ENCODE data around the gene APCDD1.
"Not testable (repeated sequence)": the region's sequence is repeated elsewhere in the genome, so short reads cannot be mapped to it uniquely, and the experiment has no call there.

APCDD1 gene

GRCh38 chr18:10533111-10533510 is 78.7 kb downstream of the APCDD1 start:
- Mint-ChIP-seq H3K27ac (no peak overlapping the region), H3K4me1 (ENCODE audit: low read depth) (peaks cover 36% of the 10 kb centered on the region), H3K9me3 (ENCODE audit: low read depth) (no peaks in the 10 kb centered on the region), H3K36me3 (peaks cover 10% of the 10 kb centered on the region), H3K4me3 (no peak overlapping the region), H3K27me3 (no peaks in the 10 kb centered on the region)

GRCh38 chr18:10536280-10536679 is 81.8 kb downstream of the APCDD1 start:
- Mint-ChIP-seq H3K4me1 (ENCODE audit: low read depth) (peaks cover 11% of the 10 kb centered on the region), H3K4me3 (no peak overlapping the region), H3K27ac (no peak overlapping the region), H3K36me3 (peaks cover 16% of the 10 kb centered on the region), H3K27me3 (no peaks in the 10 kb centered on the region), H3K9me3 (ENCODE audit: low read depth) (no peaks in the 10 kb centered on the region)

GRCh38 chr18:10537765-10538164 is 83.3 kb downstream of the APCDD1 start:
- Mint-ChIP-seq H3K4me3 (no peak overlapping the region), H3K36me3 (peaks cover 16% of the 10 kb centered on the region), H3K27ac (peak overlapping the region; percentile 12)

GRCh38 chr18:10539124-10539523 is 84.7 kb downstream of the APCDD1 start:
- H3K4me1 Mint-ChIP-seq (ENCODE audit: low read depth); H3K9me3 Mint-ChIP-seq (ENCODE audit: low read depth); H3K27ac Mint-ChIP-seq; H3K27me3 Mint-ChIP-seq; H3K4me3 Mint-ChIP-seq: not testable (repeated sequence)
- H3K36me3 Mint-ChIP-seq: peaks cover 18% of the 10 kb centered on the region

More at GRCh38 chr18:10537765-10538164, 83.3 kb downstream of the APCDD1 start:
- Mint-ChIP-seq H3K9me3 (ENCODE audit: low read depth) (no peaks in the 10 kb centered on the region), H3K27me3 (no peaks in the 10 kb centered on the region), H3K4me1 (ENCODE audit: low read depth) (peaks cover 11% of the 10 kb centered on the region)

Data from activated naive CD8-positive, alpha-beta T cell (primary cell).